IPS-15b (cell line): ENCODE data around the gene ARID1B.

Experiments
- H3K27me3 ChIP-seq: one replicate; pipeline ENCODE4 v1.6.1; 2013; ENCODE audit warnings: low read length; ENCODE audit not compliant: control insufficient read depth, insufficient read depth
- H3K36me3 ChIP-seq: one replicate; pipeline ENCODE4 v1.6.1; 2013; ENCODE audit warnings: low read length; ENCODE audit not compliant: control insufficient read depth, insufficient read depth
- H3K4me1 ChIP-seq: one replicate; pipeline ENCODE4 v1.6.1; 2013; ENCODE audit warnings: mild to moderate bottlenecking, low read length; ENCODE audit not compliant: control insufficient read depth, insufficient read depth
- H3K4me3 ChIP-seq: one replicate; pipeline ENCODE4 v1.5.1; 2013; ENCODE audit warnings: low read depth, low read length
- H3K9ac ChIP-seq: one replicate; pipeline ENCODE4 v1.6.1; 2013; ENCODE audit warnings: low read depth, mild to moderate bottlenecking, low read length
- H3K9me3 ChIP-seq: one replicate; pipeline ENCODE4 v1.6.1; 2013; ENCODE audit warnings: mild to moderate bottlenecking, low read length; ENCODE audit not compliant: control insufficient read depth, insufficient read depth

Gene ARID1B

DNA sequence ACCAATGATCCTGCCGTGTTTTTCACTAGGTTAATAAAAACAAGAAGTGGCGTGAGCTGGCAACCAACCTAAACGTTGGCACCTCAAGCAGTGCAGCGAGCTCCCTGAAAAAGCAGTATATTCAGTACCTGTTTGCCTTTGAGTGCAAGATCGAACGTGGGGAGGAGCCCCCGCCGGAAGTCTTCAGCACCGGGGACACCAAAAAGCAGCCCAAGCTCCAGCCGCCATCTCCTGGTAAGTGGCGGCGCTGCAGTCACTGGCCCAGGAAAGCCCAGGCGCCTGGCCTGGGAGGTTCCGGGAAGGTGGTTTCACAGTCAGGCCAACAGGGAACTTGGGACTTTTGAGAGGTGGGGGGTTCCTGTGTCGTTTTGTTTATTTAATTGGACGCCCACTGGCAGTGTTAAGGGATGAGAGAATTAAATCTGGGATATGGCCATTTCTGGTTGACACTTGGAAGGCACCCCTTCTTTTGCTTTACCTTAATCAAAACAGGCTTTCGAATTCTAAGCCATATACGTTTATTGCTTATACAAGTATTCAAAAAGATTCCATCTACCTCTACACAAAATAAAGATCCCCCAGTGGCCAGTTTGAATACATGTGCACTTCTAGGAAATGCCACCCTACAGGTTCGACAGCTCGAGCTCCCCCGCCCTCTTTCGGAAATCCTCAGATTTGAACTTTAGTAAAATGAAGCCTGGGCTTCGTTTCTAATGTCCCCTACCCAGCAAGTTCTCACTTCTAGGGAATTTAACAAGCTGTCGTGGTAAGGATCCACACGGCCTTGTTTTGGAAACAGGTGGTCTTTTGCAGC lies 407.2 kb downstream of the ARID1B start:
- H3K4me3 ChIP-seq: no peak overlapping the region
- H3K27me3 ChIP-seq: no peaks in the 10 kb centered on the region
- H3K9me3 ChIP-seq: no peaks in the 10 kb centered on the region
- no peaks in the 10 kb centered on the region for H3K4me1 ChIP-seq
- no peak overlapping the region for H3K9ac ChIP-seq
- peaks cover 8% of the 10 kb centered on the region for H3K36me3 ChIP-seq

DNA sequence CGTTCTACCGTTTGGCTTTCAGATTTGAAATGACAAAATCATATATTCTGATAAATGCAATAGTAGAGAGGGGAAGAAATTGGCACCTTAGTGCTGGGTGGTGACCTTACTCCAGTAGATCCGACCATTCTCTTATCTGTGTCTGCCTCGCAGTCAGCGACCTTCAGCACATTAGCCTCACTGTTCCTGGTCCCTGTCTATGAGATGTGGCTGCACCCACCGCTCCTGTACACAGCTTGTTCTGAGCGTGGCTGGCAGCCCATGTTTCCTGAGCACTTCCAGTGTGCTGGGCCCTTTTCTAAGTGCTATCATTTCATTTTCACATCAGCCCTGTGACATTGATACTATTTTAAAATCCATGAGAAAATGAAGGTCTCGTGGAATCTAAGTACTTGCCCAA lies 408.0 kb downstream of the ARID1B start:
- peaks cover 14% of the 10 kb centered on the region for H3K36me3 ChIP-seq
- H3K9ac ChIP-seq: no peak overlapping the region
- no peak overlapping the region for H3K4me3 ChIP-seq
- no peaks in the 10 kb centered on the region for H3K9me3 ChIP-seq
- no peaks in the 10 kb centered on the region for H3K4me1 ChIP-seq
- no peaks in the 10 kb centered on the region for H3K27me3 ChIP-seq

DNA sequence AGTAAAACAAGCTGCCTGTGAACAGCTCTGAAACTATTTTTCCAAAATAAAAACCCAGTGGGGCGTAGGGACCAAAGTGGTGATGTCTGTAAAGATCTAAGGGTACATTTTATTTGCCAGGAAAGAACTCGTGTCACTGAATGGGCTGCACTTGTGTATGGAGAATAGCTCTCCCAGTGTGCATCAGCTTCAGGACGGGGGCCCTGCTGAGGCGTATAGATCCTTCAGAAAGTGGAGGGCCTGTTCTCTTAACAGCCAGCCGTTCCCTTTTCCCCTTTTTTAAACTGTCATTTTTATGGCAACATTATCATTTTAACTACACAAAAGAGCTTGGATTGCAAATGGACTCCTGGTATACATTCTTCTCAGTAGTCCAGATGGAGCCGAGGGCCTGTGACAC lies 408.8 kb downstream of the ARID1B start:
- no peaks in the 10 kb centered on the region for H3K4me1 ChIP-seq
- H3K36me3 ChIP-seq: peaks cover 18% of the 10 kb centered on the region
- no peaks in the 10 kb centered on the region for H3K9me3 ChIP-seq
- no peaks in the 10 kb centered on the region for H3K27me3 ChIP-seq
- H3K4me3 ChIP-seq: no peak overlapping the region
- H3K9ac ChIP-seq: no peak overlapping the region

DNA sequence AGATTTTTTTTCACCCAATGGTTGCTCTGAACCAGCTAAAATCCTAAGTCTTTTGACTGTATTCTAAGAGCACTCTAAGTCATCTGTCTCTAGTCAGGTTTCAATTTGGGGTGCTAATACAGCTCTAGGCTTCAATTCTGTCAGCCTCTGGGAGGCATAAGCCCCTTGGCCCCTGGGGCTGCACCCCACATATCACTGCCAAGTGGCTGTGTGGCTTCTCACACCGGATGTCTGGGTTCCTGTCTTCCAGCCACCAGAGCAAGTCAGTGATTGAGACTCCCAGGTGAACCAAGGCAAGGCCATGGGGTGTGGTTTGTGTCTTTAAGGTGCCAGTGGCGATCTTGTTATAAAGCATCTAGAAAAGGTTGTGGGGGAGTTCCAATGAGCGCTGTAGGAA lies 409.6 kb downstream of the ARID1B start:
- no peaks in the 10 kb centered on the region for H3K27me3 ChIP-seq
- no peaks in the 10 kb centered on the region for H3K4me1 ChIP-seq
- H3K36me3 ChIP-seq: peaks cover 24% of the 10 kb centered on the region
- H3K4me3 ChIP-seq: no peak overlapping the region
- H3K9ac ChIP-seq: no peak overlapping the region
- no peaks in the 10 kb centered on the region for H3K9me3 ChIP-seq

DNA sequence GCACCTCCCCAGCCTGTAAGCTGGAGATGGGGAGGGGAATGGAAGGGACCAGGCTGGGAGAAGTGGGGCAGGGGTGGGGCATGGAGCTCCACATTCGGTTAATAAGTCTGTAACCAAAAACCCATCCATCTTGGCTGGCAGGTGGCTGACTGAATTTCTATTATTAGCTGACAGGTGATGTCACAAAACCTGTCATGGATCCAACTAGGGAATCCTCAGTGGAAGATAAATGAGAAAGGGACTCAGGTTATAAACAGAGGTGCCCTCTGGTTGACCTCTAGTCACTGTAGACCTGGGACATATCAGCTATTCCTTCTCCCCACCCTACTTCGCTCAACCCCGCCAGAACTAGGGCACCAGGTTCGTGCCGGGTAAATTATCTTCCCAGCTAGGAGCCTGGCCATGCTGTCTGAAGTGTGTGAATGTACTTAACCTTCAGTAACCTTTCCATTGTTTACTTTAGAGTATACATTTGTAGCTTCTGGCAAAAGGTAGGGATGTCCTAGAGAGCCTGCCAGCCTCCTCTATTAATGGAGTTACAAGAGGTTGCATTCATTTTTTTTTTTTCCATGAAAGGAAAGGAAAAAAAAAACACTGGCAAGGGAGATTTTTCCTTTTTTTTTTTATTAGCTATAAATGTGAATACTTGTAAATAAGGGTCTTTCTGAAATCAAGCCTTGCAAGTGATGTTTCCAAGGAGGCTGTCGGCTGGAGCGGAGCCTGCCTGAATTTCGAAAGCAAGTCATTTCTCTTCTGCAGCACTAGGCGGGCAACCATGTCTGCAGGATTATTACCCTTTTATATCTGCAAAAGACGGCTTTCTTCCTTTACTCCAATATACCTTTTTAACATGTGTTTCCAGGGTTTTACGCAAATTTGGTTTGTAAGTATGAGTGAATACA lies 410.3 kb downstream of the ARID1B start:
- Histone ChIP-seq H3K36me3 (peaks cover 24% of the 10 kb centered on the region), H3K4me3 (no peak overlapping the region), H3K9ac (no peak overlapping the region), H3K27me3 (no peaks in the 10 kb centered on the region), H3K9me3 (no peaks in the 10 kb centered on the region), H3K4me1 (no peaks in the 10 kb centered on the region)

DNA sequence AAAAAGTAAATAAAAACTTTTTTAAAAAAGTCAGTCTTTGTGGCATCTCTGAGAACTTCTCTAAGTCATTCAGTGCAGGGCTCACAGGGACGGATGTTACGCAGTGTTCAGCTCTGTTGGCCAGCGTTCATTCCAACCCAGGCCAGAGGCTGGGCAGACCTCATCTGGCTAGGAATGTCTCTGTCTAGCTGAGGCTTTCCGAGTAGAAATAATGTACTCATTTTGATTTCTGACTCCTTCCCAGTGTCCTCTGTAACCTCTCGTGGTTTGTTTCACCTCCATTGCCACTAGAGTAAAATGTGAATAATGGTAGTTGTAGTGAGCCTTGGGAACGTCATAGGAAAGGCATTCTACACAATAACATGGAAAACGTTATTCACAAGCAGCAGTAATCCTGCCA lies 411.0 kb downstream of the ARID1B start:
- no peaks in the 10 kb centered on the region for H3K4me1 ChIP-seq
- H3K27me3 ChIP-seq: no peaks in the 10 kb centered on the region
- H3K36me3 ChIP-seq: peaks cover 24% of the 10 kb centered on the region
- H3K4me3 ChIP-seq: no peak overlapping the region
- no peaks in the 10 kb centered on the region for H3K9me3 ChIP-seq
- H3K9ac ChIP-seq: no peak overlapping the region

DNA sequence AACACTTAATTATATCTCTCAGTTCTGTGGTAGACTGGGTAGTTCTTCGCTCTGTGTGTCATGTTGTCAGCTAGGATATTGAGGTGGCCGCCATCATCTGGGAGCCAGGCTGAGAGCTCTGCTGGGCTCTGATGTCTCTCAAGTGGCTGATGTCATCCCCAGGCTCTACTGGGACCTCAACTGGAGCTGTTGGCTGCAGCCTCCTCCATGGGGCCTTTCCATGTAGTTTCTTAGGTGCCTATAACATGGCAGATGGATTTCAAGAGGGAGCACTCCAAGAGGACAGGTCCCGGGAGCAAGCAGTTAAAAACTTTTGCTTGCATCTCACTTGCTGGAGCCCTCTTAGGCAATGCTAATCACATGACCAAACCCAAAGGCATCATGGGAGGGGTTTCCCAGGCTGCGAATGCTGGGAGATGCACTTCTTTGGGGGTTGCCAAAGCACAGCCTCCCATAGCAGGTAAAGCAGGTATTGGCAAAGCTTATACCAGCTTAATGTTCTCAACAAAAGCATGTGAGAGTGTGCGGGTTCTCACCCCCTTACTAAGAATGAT lies 416.3 kb downstream of the ARID1B start:
- H3K36me3 ChIP-seq: peaks cover 30% of the 10 kb centered on the region
- H3K9ac ChIP-seq: no peak overlapping the region
- H3K9me3 ChIP-seq: no peaks in the 10 kb centered on the region
- no peaks in the 10 kb centered on the region for H3K27me3 ChIP-seq
- no peak overlapping the region for H3K4me3 ChIP-seq
- H3K4me1 ChIP-seq: peaks cover 10% of the 10 kb centered on the region

DNA sequence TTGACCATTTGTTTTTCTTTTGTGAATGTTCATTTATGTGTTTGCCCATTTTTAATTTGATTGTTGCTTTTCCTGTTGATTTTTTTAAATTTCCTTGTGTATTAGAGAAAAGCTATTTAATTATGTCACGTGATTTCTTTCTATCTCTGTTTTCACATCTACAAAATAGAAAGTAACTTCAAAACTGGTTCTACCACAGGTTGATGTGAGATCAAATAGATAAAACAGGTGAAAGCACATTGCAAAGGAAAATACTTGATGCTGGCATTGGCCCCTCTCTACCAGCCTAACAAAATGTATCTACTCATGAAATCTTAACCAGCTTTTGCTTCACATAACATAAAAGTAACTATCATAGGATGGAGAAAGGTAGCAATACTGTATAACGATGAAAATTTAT lies 416.9 kb downstream of the ARID1B start:
- Histone ChIP-seq H3K9me3 (no peaks in the 10 kb centered on the region), H3K4me3 (no peak overlapping the region), H3K36me3 (peaks cover 30% of the 10 kb centered on the region)

DNA sequence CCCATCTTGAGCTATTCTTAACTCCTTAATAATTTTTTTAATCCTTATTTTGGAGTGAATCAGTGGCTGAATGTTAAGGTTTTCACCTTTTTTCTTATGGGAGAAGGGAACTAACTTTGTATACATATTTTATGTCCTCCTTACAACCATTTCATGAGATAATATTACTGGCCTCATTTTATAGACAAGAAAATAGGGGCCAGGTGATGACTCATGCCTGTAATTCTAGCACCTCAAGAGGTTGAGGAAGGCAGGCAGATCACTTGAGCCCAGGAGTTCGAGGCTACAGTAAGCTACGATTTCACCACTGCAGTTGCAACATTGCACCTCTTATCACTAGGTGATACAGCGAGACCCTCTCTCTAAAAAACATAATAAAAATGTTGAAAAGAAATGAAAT lies 417.5 kb downstream of the ARID1B start:
- Histone ChIP-seq H3K9me3 (no peaks in the 10 kb centered on the region), H3K36me3 (peaks cover 29% of the 10 kb centered on the region), H3K4me3 (no peak overlapping the region), H3K27me3 (no peaks in the 10 kb centered on the region), H3K4me1 (peaks cover 10% of the 10 kb centered on the region), H3K9ac (no peak overlapping the region)

More for the DNA sequence above, 416.9 kb downstream of the ARID1B start:
- Histone ChIP-seq H3K4me1 (peaks cover 10% of the 10 kb centered on the region), H3K9ac (no peak overlapping the region), H3K27me3 (no peaks in the 10 kb centered on the region)

DNA sequence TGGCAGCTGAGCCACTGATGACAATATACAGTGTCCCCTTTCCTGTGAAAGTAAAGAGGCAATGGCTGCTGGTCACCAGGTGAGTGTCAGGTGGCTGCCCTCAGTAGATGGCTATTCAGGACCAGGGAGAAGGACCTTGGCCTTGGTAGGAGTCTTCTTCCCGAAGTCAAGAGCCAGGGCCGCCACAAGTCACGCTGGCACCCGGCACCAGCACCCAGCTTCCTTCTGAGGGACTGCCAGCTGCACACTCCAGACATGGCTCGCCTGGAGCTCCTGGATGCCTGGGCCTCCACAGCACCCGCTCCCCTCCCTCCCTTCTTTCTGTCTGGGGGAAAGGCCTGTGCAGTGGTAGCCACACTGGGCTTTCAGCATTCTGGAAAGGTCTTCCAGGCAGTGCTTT lies 419.2 kb downstream of the ARID1B start:
- Histone ChIP-seq H3K27me3 (no peaks in the 10 kb centered on the region), H3K9ac (no peak overlapping the region), H3K4me3 (no peak overlapping the region), H3K36me3 (peaks cover 23% of the 10 kb centered on the region), H3K9me3 (no peaks in the 10 kb centered on the region), H3K4me1 (peaks cover 10% of the 10 kb centered on the region)

DNA sequence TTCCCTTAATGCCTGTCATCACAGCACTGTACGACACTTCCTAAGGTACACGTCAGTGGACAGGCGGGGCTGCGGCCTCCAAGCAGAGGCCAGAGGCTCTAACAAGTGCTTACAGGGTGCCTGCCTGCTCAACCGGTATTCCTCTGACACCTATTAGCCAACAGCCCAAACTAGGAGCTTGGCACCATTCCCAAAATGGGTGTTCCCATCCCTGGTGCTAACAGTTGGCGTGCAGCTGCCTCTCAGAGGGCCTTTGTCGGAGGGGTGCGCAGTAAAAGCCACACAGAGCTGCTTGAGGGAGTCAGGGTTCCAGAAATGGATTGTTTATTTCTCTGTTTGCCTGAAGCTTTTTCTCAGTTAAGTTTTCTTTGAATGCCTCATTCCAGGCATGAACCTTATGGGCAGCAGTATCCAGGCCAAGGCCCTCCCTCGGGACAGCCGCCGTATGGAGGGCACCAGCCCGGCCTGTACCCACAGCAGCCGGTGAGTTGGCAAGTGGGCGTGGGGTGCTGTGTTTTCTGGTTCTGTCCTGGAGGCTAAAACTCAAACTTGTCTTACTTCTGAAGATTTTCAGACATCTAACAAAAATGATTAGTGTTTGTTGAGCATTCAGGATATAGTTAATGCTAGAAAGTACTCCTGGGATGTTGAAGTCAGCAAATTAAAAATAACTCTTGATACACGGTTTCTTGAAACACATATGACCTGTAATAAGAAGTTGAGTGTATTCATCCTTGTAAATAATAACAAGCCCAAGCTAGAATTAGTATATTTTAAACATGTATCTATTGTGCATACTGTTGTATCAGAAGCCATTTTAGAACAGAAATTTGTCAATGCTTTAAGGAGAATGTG lies 421.5 kb downstream of the ARID1B start:
- Histone ChIP-seq H3K9ac (no peak overlapping the region), H3K9me3 (no peaks in the 10 kb centered on the region), H3K4me1 (peaks cover 7% of the 10 kb centered on the region), H3K27me3 (no peaks in the 10 kb centered on the region), H3K36me3 (peaks cover 26% of the 10 kb centered on the region), H3K4me3 (no peak overlapping the region)
